Lung (tissue), 12 donors: ENCODE results near the gene ZNF385A. TPM values are rescaled to one million over a fixed set of nuclear protein-coding genes. Genes with fewer than 3 reads are reported as not detected.
A peak's percentile ranks its signal among the peaks of the same experiment; 100 is the strongest.

ENCODE experiments used
- ATAC-seq: fragments of 200-7000 bp; cut with Tn5 transposase; one replicate; pipeline ENCODE4 v1.9.1; 2020; ENCODE audit warnings: moderate number of reproducible peaks; ENCODE audit not compliant: insufficient read depth, low FRiP score
- DNase-seq, 3 donors: peaks; one replicate each; pipeline ENCODE4 v3.0.0-alpha.2; 2013 to 2017
- H3K27ac ChIP-seq, 2 donors: one replicate each; pipeline ENCODE4 v1.5.1; 2013; ENCODE audit warnings: mild to moderate bottlenecking in 2 of 2, moderate library complexity in 2 of 2, control low read depth in 1 of 2, inconsistent platforms in 1 of 2, low read depth in 1 of 2, low read length in 1 of 2
- H3K27me3 ChIP-seq, 3 donors: one replicate each; pipeline ENCODE4 v1.5.1; 2013; ENCODE audit warnings: low read length in 2 of 3; ENCODE audit not compliant: control insufficient read depth in 3 of 3, insufficient read depth in 3 of 3
- H3K36me3 ChIP-seq, 4 donors: one replicate each; pipeline ENCODE4 v1.5.1; 2013; ENCODE audit warnings: low read length in 4 of 4, mild to moderate bottlenecking in 1 of 4, moderate library complexity in 1 of 4; ENCODE audit not compliant: control insufficient read depth in 4 of 4, insufficient read depth in 4 of 4
- H3K4me1 ChIP-seq, 5 donors: one replicate each; pipeline ENCODE4 v1.5.1; 2013; ENCODE audit warnings: low read length in 5 of 5, mild to moderate bottlenecking in 2 of 5, moderate library complexity in 1 of 5; ENCODE audit not compliant: control insufficient read depth in 5 of 5, insufficient read depth in 5 of 5
- H3K4me3 ChIP-seq: one replicate; pipeline ENCODE4 v1.5.1; 2013; ENCODE audit warnings: mild to moderate bottlenecking, control low read depth, moderate library complexity
- H3K9ac ChIP-seq, 2 donors: one replicate each; pipeline ENCODE4 v1.5.1; 2013; ENCODE audit warnings: low read length in 2 of 2, control low read depth in 1 of 2; ENCODE audit not compliant: insufficient read depth in 1 of 2
- H3K9me3 ChIP-seq, 4 donors: one replicate each; pipeline ENCODE4 v1.5.1; 2013; ENCODE audit warnings: low read length in 3 of 4, mild to moderate bottlenecking in 1 of 4, moderate library complexity in 1 of 4; ENCODE audit not compliant: control insufficient read depth in 4 of 4, insufficient read depth in 3 of 4
- WGBS, 2 donors: extraction: QIAGEN DNeasy Blood & Tissue Kit; methylation state at CpG; one replicate each; pipeline ENCODE4 v1.1.7; 2013; 5-methylcytosine and 5-hydroxymethylcytosine counted together
- polyA plus RNA-seq, 2 donors: library from polyadenylated mRNA; stranded (reverse); fragments of 200-250 nt; gene quantifications; one replicate each; pipeline ENCODE4 v1.2.1, GENCODE V29; 2013
- total RNA-seq, 2 donors: library from RNA; depleted of rRNA in 1 of 2; stranded (reverse); fragments of >200 nt in 1 of 2; gene quantifications; one replicate each; pipeline ENCODE4 v1.2.1, GENCODE V29; 2014 to 2021
- TF ChIP-seq, protein P1 (sequence below): IDR thresholded peaks from 2 replicates; pipeline ENCODE4 v1.5.1; 2012; ENCODE audit warnings: mild to moderate bottlenecking; ENCODE audit errors: control extremely low read depth, extremely low read depth
- donor health status: control.
- donor health status: control.
- donor health status: Bipolar disorder and iron deficiency.
- donor health status: healthy.
- donor health status: DM: yes; HTN: yes; CAD: no.

The ZNF385A gene
- total and polyA plus RNA-seq, 4 donors: 7.6 to 26.1 (median 16.6) TPM

DNA sequence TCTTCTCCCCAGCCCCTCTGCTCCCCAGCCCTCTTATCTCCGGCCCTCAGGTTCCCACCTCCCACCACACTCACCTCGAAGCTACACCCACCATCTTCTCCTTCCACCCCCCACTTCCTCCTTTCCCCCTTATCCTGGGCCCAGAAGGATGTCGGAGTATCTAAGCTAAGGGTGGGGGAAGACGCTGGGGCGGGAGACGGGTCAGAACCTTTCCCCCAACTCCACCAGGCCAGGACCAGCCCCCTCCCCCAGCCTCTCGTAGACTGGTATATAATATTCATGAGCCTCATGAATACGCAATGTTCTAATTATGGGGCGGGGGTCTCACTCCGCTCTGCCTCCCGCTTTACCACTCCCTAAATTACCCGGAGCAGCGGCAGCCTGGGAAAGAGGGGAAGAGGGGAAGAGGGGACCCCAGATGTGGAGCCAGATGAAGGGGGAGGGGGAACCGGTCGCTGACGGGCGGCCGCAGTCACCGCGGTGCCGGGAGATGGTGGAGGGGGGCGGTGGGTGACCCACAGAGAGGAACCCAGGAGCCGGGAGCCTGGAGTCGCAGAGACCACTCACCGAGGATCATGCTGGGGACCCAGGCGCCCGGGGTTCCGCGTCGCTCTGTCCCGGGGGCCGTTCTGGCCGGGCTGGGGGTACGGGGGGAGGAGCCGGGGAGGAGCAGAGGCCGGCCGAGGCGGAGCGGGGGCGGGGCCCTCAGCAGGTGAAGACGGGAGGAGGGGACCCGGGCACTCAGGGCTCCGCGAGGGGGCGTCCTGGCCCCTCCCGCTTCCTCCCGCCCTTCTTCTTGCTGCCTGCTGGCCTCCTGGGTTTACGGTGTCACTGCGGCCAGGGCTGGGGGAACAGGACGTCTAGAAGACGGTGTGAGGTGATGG lies 6.4 kb upstream of the ZNF385A start:
- H3K9ac ChIP-seq: no peak overlapping the region
- WGBS, 2 donors: 28 to 29% methylated on average over 35 to 51 of the region's 51 CpGs
- TF ChIP-seq, protein P1, sequence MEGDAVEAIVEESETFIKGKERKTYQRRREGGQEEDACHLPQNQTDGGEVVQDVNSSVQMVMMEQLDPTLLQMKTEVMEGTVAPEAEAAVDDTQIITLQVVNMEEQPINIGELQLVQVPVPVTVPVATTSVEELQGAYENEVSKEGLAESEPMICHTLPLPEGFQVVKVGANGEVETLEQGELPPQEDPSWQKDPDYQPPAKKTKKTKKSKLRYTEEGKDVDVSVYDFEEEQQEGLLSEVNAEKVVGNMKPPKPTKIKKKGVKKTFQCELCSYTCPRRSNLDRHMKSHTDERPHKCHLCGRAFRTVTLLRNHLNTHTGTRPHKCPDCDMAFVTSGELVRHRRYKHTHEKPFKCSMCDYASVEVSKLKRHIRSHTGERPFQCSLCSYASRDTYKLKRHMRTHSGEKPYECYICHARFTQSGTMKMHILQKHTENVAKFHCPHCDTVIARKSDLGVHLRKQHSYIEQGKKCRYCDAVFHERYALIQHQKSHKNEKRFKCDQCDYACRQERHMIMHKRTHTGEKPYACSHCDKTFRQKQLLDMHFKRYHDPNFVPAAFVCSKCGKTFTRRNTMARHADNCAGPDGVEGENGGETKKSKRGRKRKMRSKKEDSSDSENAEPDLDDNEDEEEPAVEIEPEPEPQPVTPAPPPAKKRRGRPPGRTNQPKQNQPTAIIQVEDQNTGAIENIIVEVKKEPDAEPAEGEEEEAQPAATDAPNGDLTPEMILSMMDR: no peak
- H3K27ac ChIP-seq: no peak overlapping the region
- H3K27me3 ChIP-seq: no peaks in the 10 kb centered on the region
- H3K4me3 ChIP-seq: no peak overlapping the region
- peaks cover 0 to 18% (median 3%) of the 10 kb centered on the region in 4 donors for H3K36me3 ChIP-seq
- DNase-seq: peak in 1 of 3 donors; percentile 54
- no peak for ATAC-seq
- peaks cover 0 to 21% (median 7%) of the 10 kb centered on the region in 5 donors for H3K4me1 ChIP-seq
- no peaks in the 10 kb centered on the region for H3K9me3 ChIP-seq

DNA sequence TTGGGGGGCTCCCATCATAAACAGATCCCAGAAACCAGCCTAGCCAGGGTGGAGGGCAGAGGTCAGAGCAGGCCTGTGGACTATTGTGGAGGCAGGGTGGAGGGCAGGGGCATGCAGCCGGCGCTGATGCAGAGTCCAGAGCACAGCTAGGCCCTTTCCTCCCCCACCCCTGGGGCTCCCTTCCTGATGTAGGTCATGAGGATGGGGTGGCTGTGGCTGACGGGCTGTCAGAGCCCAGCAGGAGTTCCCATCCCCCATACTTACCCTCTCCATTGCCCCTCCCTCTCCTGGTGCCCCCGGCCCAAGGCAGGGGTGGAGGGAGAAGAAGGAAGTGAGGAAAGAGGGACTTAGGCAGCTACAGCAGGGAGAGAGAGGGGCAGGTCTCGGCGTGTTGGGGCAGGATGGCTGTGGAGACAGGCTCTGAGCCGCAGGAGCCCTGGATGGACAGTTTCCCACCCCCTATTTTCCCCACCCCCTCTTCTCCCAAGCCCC lies 5.7 kb upstream of the ZNF385A start:
- Histone ChIP-seq H3K4me1 (peaks cover 0 to 22% (median 11%) of the 10 kb centered on the region in 5 donors), H3K4me3 (no peak overlapping the region), H3K9me3 (no peaks in the 10 kb centered on the region), H3K36me3 (peaks cover 0 to 12% (median 0%) of the 10 kb centered on the region in 4 donors), H3K27me3 (no peaks in the 10 kb centered on the region), H3K27ac (no peak overlapping the region), H3K9ac (no peak overlapping the region)
- 48 to 58% methylated on average over 4 to 7 of the region's 7 CpGs for WGBS, 2 donors
- ATAC-seq (no peak), DNase-seq (no peak)
- TF ChIP-seq, protein P1: no peak

DNA sequence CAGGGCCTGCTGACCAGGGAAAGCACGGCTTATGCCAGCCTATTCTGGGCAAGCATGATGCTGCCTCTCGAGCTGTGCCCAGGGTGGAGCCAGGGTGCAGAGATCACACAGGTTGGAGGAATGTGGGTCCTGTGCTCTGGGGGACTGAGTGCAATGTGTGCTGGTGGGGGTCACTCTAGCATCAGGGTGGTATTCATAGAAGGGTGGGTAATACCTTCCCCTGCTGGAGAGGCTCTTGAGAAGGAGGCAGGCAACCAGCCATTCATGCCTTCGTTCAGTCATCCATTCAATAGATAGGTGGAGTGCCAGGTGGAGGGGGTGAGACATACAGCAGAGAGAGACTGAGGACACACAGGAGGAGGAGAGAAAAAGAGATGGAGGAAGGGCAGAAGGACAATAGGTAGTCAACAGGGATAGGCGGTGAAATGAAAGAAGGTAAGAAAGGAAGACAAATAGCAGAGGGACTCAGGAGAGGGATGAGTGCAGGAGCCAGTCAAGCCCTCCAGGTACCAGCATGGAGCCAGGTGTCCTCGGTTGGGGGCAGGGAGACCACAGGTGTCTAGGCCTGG lies 5.2 kb upstream of the ZNF385A start:
- Histone ChIP-seq H3K9ac (no peak overlapping the region), H3K4me1 (peaks cover 0 to 28% (median 14%) of the 10 kb centered on the region in 5 donors), H3K27me3 (no peaks in the 10 kb centered on the region), H3K9me3 (no peaks in the 10 kb centered on the region), H3K4me3 (no peak overlapping the region), H3K27ac (no peak overlapping the region), H3K36me3 (peaks cover 0 to 7% (median 0%) of the 10 kb centered on the region in 4 donors)
- ATAC-seq: no peak
- DNase-seq: no peak
- WGBS, 2 donors: 89 to 92% methylated on average over 5 of the region's 5 CpGs
- TF ChIP-seq, protein P1: no peak
